ENCODE measurements around the gene ZDHHC19.

The ZDHHC19 gene

GRCh38 chr3:196156160-196156559 is 55.0 kb downstream of the ZDHHC19 start:
- no peaks in the 10 kb centered on the region for H3K36me3 ChIP-seq (replicated peaks in 1 of 2; ENCODE audit: control insufficient read depth in 2 of 2, insufficient read depth in 2 of 2, low read length in 2 of 2)
- no peak overlapping the region for H4K91ac ChIP-seq (ENCODE audit: low read depth, low read length, poor library complexity)
- no peak overlapping the region for H3K4me2 ChIP-seq (ENCODE audit: insufficient read depth, low read length, poor library complexity, severe bottlenecking)
- H3K27ac ChIP-seq (replicated peaks; ENCODE audit: low read length), result no peak overlapping the region
- no peak overlapping the region for H3K9ac ChIP-seq (ENCODE audit: low read depth, low read length, poor library complexity)
- no peak for DNase-seq (ENCODE audit: low spot score)
- peaks cover 0 to 2% of the 10 kb centered on the region in 2 donors for H3K4me1 ChIP-seq (ENCODE audit: control insufficient read depth in 2 of 2, insufficient read depth in 1 of 2, low read depth in 1 of 2, low read length in 2 of 2)
- H3K4me3 ChIP-seq (ENCODE audit: low read length in 2 of 2), result no peak overlapping the region
- no peak overlapping the region for H2AFZ ChIP-seq (ENCODE audit: low read length)
- H3K14ac ChIP-seq (ENCODE audit: low read length), result no peak overlapping the region
- no peak overlapping the region for H2BK5ac ChIP-seq (ENCODE audit: low read length)
- H2BK120ac ChIP-seq (ENCODE audit: low read depth, low read length), result no peak overlapping the region
- no CpG with 5 or more reads among the region's 6 CpGs for WGBS, 2 donors (ENCODE audit: extremely low coverage in 2 of 2, insufficient read length in 2 of 2, insufficient replicate concordance in 1 of 2)
- H3K27me3 ChIP-seq (ENCODE audit: control insufficient read depth in 3 of 3, insufficient read depth in 3 of 3, low read depth in 1 of 3, low read length in 3 of 3), result peaks cover 0 to 4% (median 0%) of the 10 kb centered on the region in 3 experiments
- no peak overlapping the region for H3K18ac ChIP-seq (ENCODE audit: low read length)
- no peak overlapping the region for H2AK5ac ChIP-seq (ENCODE audit: low read depth, low read length)
- H2BK12ac ChIP-seq (ENCODE audit: low read length), result no peak overlapping the region
- no peak overlapping the region for H2BK15ac ChIP-seq (ENCODE audit: low read length)
- no peaks in the 10 kb centered on the region for H3K79me1 ChIP-seq (ENCODE audit: low read depth, low read length)
- no peak overlapping the region for H3K23ac ChIP-seq (ENCODE audit: low read depth, low read length, poor library complexity)
- H3K4ac ChIP-seq (ENCODE audit: low read length), result no peak overlapping the region
- H4K8ac ChIP-seq (ENCODE audit: low read depth, low read length), result no peak overlapping the region
- H3K9me3 ChIP-seq (replicated peaks in 1 of 2; ENCODE audit: control insufficient read depth in 2 of 2, insufficient read depth in 1 of 2, low read depth in 1 of 2, low read length in 2 of 2), result no peaks in the 10 kb centered on the region

- no peak overlapping the region for H3K4ac ChIP-seq (ENCODE audit: low read length)
- H2BK15ac ChIP-seq (ENCODE audit: low read length), result no peak overlapping the region
- no peak overlapping the region for H3K9ac ChIP-seq (ENCODE audit: low read depth, low read length, poor library complexity)
- H4K91ac ChIP-seq (ENCODE audit: low read depth, low read length, poor library complexity), result no peak overlapping the region
- H2BK5ac ChIP-seq (ENCODE audit: low read length), result no peak overlapping the region
- H3K4me1 ChIP-seq (ENCODE audit: control insufficient read depth in 2 of 2, insufficient read depth in 1 of 2, low read depth in 1 of 2, low read length in 2 of 2), result no peaks in the 10 kb centered on the region
- H2AFZ ChIP-seq (ENCODE audit: low read length), result no peak overlapping the region
- H2BK12ac ChIP-seq (ENCODE audit: low read length), result no peak overlapping the region
- no peaks in the 10 kb centered on the region for H3K27me3 ChIP-seq (ENCODE audit: control insufficient read depth in 3 of 3, insufficient read depth in 3 of 3, low read depth in 1 of 3, low read length in 3 of 3)
- H3K4me2 ChIP-seq (ENCODE audit: insufficient read depth, low read length, poor library complexity, severe bottlenecking), result no peak overlapping the region
- H2BK120ac ChIP-seq (ENCODE audit: low read depth, low read length), result no peak overlapping the region
- H3K23ac ChIP-seq (ENCODE audit: low read depth, low read length, poor library complexity), result no peak overlapping the region
- no peak overlapping the region for H4K8ac ChIP-seq (ENCODE audit: low read depth, low read length)
- peaks cover 9 to 10% of the 10 kb centered on the region in 2 donors for H3K9me3 ChIP-seq (replicated peaks in 1 of 2; ENCODE audit: control insufficient read depth in 2 of 2, insufficient read depth in 1 of 2, low read depth in 1 of 2, low read length in 2 of 2)
- no peak for DNase-seq (ENCODE audit: low spot score)
- no peaks in the 10 kb centered on the region for H3K36me3 ChIP-seq (replicated peaks in 1 of 2; ENCODE audit: control insufficient read depth in 2 of 2, insufficient read depth in 2 of 2, low read length in 2 of 2)
- H3K18ac ChIP-seq (ENCODE audit: low read length), result no peak overlapping the region
- no peak overlapping the region for H3K27ac ChIP-seq (replicated peaks; ENCODE audit: low read length)
- H2AK5ac ChIP-seq (ENCODE audit: low read depth, low read length), result no peak overlapping the region
- no peak overlapping the region for H3K4me3 ChIP-seq (ENCODE audit: low read length in 2 of 2)
- no CpG with 5 or more reads among the region's 3 CpGs for WGBS, 2 donors (ENCODE audit: extremely low coverage in 2 of 2, insufficient read length in 2 of 2, insufficient replicate concordance in 1 of 2)
- no peaks in the 10 kb centered on the region for H3K79me1 ChIP-seq (ENCODE audit: low read depth, low read length)
- no peak overlapping the region for H3K14ac ChIP-seq (ENCODE audit: low read length)
Measured at GRCh38 chr3:196150481-196150880, 60.7 kb downstream of the ZDHHC19 start.

GRCh38 chr3:196149831-196150301 is 61.3 kb downstream of the ZDHHC19 start:
- Histone ChIP-seq H3K18ac (ENCODE audit: low read length) (no peak overlapping the region), H3K4me3 (ENCODE audit: low read length in 2 of 2) (no peak overlapping the region), H2BK12ac (ENCODE audit: low read length) (no peak overlapping the region), H3K4me1 (ENCODE audit: control insufficient read depth in 2 of 2, insufficient read depth in 1 of 2, low read depth in 1 of 2, low read length in 2 of 2) (no peaks in the 10 kb centered on the region), H2AK5ac (ENCODE audit: low read depth, low read length) (no peak overlapping the region), H3K9me3 (replicated peaks in 1 of 2; ENCODE audit: control insufficient read depth in 2 of 2, insufficient read depth in 1 of 2, low read depth in 1 of 2, low read length in 2 of 2) (peaks cover 9 to 10% of the 10 kb centered on the region in 2 donors), H3K4me2 (ENCODE audit: insufficient read depth, low read length, poor library complexity, severe bottlenecking) (no peak overlapping the region), H4K8ac (ENCODE audit: low read depth, low read length) (no peak overlapping the region), H4K91ac (ENCODE audit: low read depth, low read length, poor library complexity) (no peak overlapping the region), H3K4ac (ENCODE audit: low read length) (no peak overlapping the region), H2BK120ac (ENCODE audit: low read depth, low read length) (no peak overlapping the region), H3K27ac (replicated peaks; ENCODE audit: low read length) (no peak overlapping the region), H3K79me1 (ENCODE audit: low read depth, low read length) (no peaks in the 10 kb centered on the region), H3K14ac (ENCODE audit: low read length) (no peak overlapping the region), H3K23ac (ENCODE audit: low read depth, low read length, poor library complexity) (no peak overlapping the region), H3K27me3 (ENCODE audit: control insufficient read depth in 3 of 3, insufficient read depth in 3 of 3, low read depth in 1 of 3, low read length in 3 of 3) (no peaks in the 10 kb centered on the region), H2BK5ac (ENCODE audit: low read length) (no peak overlapping the region), H2AFZ (ENCODE audit: low read length) (no peak overlapping the region), H2BK15ac (ENCODE audit: low read length) (no peak overlapping the region), H3K36me3 (replicated peaks in 1 of 2; ENCODE audit: control insufficient read depth in 2 of 2, insufficient read depth in 2 of 2, low read length in 2 of 2) (no peaks in the 10 kb centered on the region), H3K9ac (ENCODE audit: low read depth, low read length, poor library complexity) (no peak overlapping the region)
- WGBS, 2 donors (ENCODE audit: extremely low coverage in 2 of 2, insufficient read length in 2 of 2, insufficient replicate concordance in 1 of 2), result no CpG with 5 or more reads among the region's 7 CpGs
- no peak for DNase-seq (ENCODE audit: low spot score)

GRCh38 chr3:196149375-196149774 is 61.8 kb downstream of the ZDHHC19 start:
- H3K4me3 ChIP-seq (ENCODE audit: low read length in 2 of 2), result no peak overlapping the region
- H3K4ac ChIP-seq (ENCODE audit: low read length), result no peak overlapping the region
- H3K14ac ChIP-seq (ENCODE audit: low read length), result no peak overlapping the region
- no peak overlapping the region for H3K9ac ChIP-seq (ENCODE audit: low read depth, low read length, poor library complexity)
- no peak overlapping the region for H2BK5ac ChIP-seq (ENCODE audit: low read length)
- WGBS, 2 donors (ENCODE audit: extremely low coverage in 2 of 2, insufficient read length in 2 of 2, insufficient replicate concordance in 1 of 2), result no CpG with 5 or more reads among the region's 10 CpGs
- H2BK120ac ChIP-seq (ENCODE audit: low read depth, low read length), result no peak overlapping the region
- H2AFZ ChIP-seq (ENCODE audit: low read length), result no peak overlapping the region
- no peak overlapping the region for H3K23ac ChIP-seq (ENCODE audit: low read depth, low read length, poor library complexity)
- H4K91ac ChIP-seq (ENCODE audit: low read depth, low read length, poor library complexity), result no peak overlapping the region
- H3K9me3 ChIP-seq (replicated peaks in 1 of 2; ENCODE audit: control insufficient read depth in 2 of 2, insufficient read depth in 1 of 2, low read depth in 1 of 2, low read length in 2 of 2), result peaks cover 9 to 10% of the 10 kb centered on the region in 2 donors
- H2BK15ac ChIP-seq (ENCODE audit: low read length), result no peak overlapping the region
- H2BK12ac ChIP-seq (ENCODE audit: low read length), result no peak overlapping the region
- no peak for DNase-seq (ENCODE audit: low spot score)
- no peak overlapping the region for H3K4me2 ChIP-seq (ENCODE audit: insufficient read depth, low read length, poor library complexity, severe bottlenecking)
- no peak overlapping the region for H3K27ac ChIP-seq (replicated peaks; ENCODE audit: low read length)
- no peaks in the 10 kb centered on the region for H3K4me1 ChIP-seq (ENCODE audit: control insufficient read depth in 2 of 2, insufficient read depth in 1 of 2, low read depth in 1 of 2, low read length in 2 of 2)
- no peak overlapping the region for H4K8ac ChIP-seq (ENCODE audit: low read depth, low read length)
- H2AK5ac ChIP-seq (ENCODE audit: low read depth, low read length), result no peak overlapping the region
- no peaks in the 10 kb centered on the region for H3K27me3 ChIP-seq (ENCODE audit: control insufficient read depth in 3 of 3, insufficient read depth in 3 of 3, low read depth in 1 of 3, low read length in 3 of 3)
- H3K18ac ChIP-seq (ENCODE audit: low read length), result no peak overlapping the region
- no peaks in the 10 kb centered on the region for H3K36me3 ChIP-seq (replicated peaks in 1 of 2; ENCODE audit: control insufficient read depth in 2 of 2, insufficient read depth in 2 of 2, low read length in 2 of 2)
- no peaks in the 10 kb centered on the region for H3K79me1 ChIP-seq (ENCODE audit: low read depth, low read length)

Measured in neuronal stem cell (in vitro differentiated cells).